NCI-H1436 (cell line): ENCODE measurements around the gene ANK2.

Source experiments
- DNase-seq: peaks from one replicate; lab custom pipeline; 2025; lab: John Stamatoyannopoulos, UW

Gene ANK2

GRCh38 chr4:113094802-113095201, 45.3 kb downstream of the ANK2 start:
- peak; percentile 26 for DNase-seq

- no peak for DNase-seq
Observed at GRCh38 chr4:113101669-113102068, 52.2 kb downstream of the ANK2 start.

GRCh38 chr4:113103556-113103955, 54.1 kb downstream of the ANK2 start:
- DNase-seq, result no peak

- no peak for DNase-seq
Observed at GRCh38 chr4:113106108-113106507, 56.7 kb downstream of the ANK2 start.

GRCh38 chr4:113109106-113109718, 59.8 kb downstream of the ANK2 start:
- DNase-seq, result no peak

- no peak for DNase-seq
Observed at GRCh38 chr4:113112338-113112978, 63.0 kb downstream of the ANK2 start.

GRCh38 chr4:113113151-113113550, 63.7 kb downstream of the ANK2 start:
- no peak for DNase-seq

- no peak for DNase-seq
Observed at GRCh38 chr4:113114884-113115283, 65.4 kb downstream of the ANK2 start.

GRCh38 chr4:113116414-113117357, 67.2 kb downstream of the ANK2 start:
- peak; percentile 19 for DNase-seq

GRCh38 chr4:113117358-113117702, 67.9 kb downstream of the ANK2 start:
- no peak for DNase-seq

GRCh38 chr4:113122066-113122465, 72.6 kb downstream of the ANK2 start:
- no peak for DNase-seq

- DNase-seq, result no peak
Observed at GRCh38 chr4:113125418-113125817, 76.0 kb downstream of the ANK2 start.

- no peak for DNase-seq
Observed at GRCh38 chr4:113131136-113131535, 81.7 kb downstream of the ANK2 start.

- no peak for DNase-seq
Observed at GRCh38 chr4:113131621-113132020, 82.2 kb downstream of the ANK2 start.

- DNase-seq, result peak; percentile 58
Observed at GRCh38 chr4:113141901-113142346, 92.5 kb downstream of the ANK2 start.

- DNase-seq, result no peak
Observed at GRCh38 chr4:113142351-113142750, 92.9 kb downstream of the ANK2 start.

- no peak for DNase-seq
Observed at GRCh38 chr4:113144091-113144490, 94.6 kb downstream of the ANK2 start.

- no peak for DNase-seq
Observed at GRCh38 chr4:113145147-113145518, 95.7 kb downstream of the ANK2 start.

- DNase-seq, result no peak
Observed at GRCh38 chr4:113145519-113146291, 96.3 kb downstream of the ANK2 start.

GRCh38 chr4:113146876-113147358, 97.5 kb downstream of the ANK2 start:
- no peak for DNase-seq

GRCh38 chr4:113147498-113148111, 98.2 kb downstream of the ANK2 start:
- no peak for DNase-seq

- no peak for DNase-seq
Observed at GRCh38 chr4:113148925-113149324, 99.5 kb downstream of the ANK2 start.
